Breast epithelium (tissue), 3 donors: Measurements from ENCODE around the gene MFSD11.

Experiments
- POLR2A ChIP-seq: fragments of 450-650 bp; IDR thresholded peaks from one replicate; pipeline ENCODE4 v1.6.1; 2016; ENCODE audit warnings: antibody characterized with exemption, mild to moderate bottlenecking, moderate library complexity
- TF ChIP-seq, protein P1 (sequence below), 3 donors: fragments of 450-650 bp; IDR thresholded peaks; one replicate each; pipeline ENCODE4 v1.5.1; 2016 to 2017; ENCODE audit warnings: antibody characterized with exemption in 3 of 3, mild to moderate bottlenecking in 3 of 3, moderate library complexity in 3 of 3

DNA sequence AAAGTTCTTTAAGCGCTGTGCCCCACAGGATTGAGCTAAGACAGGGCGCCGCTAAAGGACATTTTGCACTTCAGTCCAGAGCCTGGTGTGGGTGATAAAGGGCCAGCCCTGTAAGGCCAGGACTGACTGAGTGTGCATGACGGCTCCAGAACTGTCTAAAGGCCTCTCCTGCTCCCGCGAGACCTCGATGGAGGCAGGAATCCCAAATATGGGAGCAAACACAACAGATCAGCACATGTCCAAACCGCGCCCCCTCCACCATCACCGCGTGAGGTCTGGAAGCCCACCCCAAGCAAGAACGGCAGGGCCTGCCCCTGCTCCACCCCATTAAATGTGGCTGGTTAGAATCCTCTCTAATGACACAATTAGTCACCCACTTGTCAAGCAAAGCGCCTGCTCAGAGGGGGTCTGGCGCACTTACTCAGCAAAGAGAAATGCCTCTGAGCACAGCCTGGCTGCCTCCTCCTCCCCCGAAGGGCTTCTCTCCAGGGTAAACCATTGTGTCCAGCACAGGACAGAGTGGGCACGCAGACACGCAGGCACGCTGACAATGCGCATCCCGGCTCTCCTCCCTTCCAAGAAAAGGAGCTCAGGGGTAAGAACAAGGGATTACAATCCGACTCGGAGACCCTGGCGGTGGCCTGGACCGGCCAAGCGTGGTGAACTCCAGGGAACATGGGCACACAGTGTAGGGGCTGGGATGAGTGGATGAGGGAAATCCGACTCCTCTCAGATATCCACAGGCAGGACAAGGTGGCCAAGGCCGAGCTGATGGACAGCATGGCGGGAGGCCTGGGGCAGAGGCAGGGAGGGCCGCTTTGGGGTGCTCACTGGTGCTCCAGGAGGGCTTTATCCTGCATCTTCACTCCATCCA, 28.6 kb upstream of the MFSD11 start:
- TF ChIP-seq, protein P1, sequence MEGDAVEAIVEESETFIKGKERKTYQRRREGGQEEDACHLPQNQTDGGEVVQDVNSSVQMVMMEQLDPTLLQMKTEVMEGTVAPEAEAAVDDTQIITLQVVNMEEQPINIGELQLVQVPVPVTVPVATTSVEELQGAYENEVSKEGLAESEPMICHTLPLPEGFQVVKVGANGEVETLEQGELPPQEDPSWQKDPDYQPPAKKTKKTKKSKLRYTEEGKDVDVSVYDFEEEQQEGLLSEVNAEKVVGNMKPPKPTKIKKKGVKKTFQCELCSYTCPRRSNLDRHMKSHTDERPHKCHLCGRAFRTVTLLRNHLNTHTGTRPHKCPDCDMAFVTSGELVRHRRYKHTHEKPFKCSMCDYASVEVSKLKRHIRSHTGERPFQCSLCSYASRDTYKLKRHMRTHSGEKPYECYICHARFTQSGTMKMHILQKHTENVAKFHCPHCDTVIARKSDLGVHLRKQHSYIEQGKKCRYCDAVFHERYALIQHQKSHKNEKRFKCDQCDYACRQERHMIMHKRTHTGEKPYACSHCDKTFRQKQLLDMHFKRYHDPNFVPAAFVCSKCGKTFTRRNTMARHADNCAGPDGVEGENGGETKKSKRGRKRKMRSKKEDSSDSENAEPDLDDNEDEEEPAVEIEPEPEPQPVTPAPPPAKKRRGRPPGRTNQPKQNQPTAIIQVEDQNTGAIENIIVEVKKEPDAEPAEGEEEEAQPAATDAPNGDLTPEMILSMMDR (IDR thresholded peaks at IDR 0.05), result no peak
- no peak for TF ChIP-seq POLR2A
